ENCODE measurements around the gene GABRG3. TPM values are rescaled to one million over a fixed set of nuclear protein-coding genes. Genes with fewer than 3 reads are reported as not detected.

Gene GABRG3
- total and polyA plus RNA-seq, 2 donors (not counting 3 experiments of a cell fraction or from before 2014, with no cell fraction given): not detected

DNA sequence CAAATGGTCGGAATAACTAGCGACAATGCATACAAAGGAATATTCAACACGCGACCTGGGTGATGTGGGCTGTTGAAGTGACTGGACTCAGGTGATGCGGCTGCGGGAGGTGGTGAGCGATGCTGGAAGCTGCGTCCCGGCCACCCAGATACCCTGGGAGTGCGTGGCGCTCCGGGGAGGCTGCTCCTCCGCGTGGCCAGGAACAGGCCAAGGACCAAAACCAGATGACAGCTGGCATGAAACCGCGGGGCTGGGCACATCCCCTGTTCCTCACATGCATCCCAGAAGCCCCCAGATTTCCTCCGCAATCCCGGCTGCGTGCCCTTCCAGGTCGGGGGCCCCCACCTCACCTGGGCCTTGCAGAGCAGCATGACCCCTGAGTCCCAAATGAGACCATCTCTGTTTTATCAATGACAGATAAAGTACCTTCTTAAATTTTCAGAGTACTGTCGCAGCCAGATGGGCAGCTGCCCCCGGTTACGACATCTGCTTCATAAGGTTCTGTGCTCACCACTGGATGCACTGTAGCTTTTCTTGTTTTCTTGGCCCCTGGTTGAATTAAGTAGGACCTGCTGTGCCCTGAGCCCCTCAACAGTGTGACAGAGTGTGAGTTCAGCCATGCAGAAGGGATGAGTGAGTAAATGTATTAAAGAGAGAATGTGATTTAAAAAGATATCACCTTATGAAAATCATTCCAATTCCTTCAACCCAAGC lies 278.2 kb downstream of the GABRG3 start:
- dilution Hi-C loops (cut with MboI; ENCODE audit: extremely low pct_ligation_motif_present, low sequenced_read_pairs): no loop called here
- intact Hi-C loops (cut with micrococcal nuclease): no loop called here
- TF ChIP-seq FOS (IDR thresholded peaks at IDR 0.05; ENCODE audit: borderline replicate concordance, insufficient read depth, low read length): no peak
- TF ChIP-seq POLR2AphosphoS5 (IDR thresholded peaks at IDR 0.05; ENCODE audit: insufficient read depth, low read depth, low read length): no peak
- no peak for TF ChIP-seq JUN (IDR thresholded peaks at IDR 0.05; ENCODE audit: borderline replicate concordance, insufficient read depth, insufficient read length, low read depth)
- TF ChIP-seq POLR2A (IDR thresholded peaks at IDR 0.05; ENCODE audit: low read depth, low read length): no peak
- TF ChIP-seq, protein P1, sequence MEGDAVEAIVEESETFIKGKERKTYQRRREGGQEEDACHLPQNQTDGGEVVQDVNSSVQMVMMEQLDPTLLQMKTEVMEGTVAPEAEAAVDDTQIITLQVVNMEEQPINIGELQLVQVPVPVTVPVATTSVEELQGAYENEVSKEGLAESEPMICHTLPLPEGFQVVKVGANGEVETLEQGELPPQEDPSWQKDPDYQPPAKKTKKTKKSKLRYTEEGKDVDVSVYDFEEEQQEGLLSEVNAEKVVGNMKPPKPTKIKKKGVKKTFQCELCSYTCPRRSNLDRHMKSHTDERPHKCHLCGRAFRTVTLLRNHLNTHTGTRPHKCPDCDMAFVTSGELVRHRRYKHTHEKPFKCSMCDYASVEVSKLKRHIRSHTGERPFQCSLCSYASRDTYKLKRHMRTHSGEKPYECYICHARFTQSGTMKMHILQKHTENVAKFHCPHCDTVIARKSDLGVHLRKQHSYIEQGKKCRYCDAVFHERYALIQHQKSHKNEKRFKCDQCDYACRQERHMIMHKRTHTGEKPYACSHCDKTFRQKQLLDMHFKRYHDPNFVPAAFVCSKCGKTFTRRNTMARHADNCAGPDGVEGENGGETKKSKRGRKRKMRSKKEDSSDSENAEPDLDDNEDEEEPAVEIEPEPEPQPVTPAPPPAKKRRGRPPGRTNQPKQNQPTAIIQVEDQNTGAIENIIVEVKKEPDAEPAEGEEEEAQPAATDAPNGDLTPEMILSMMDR (IDR thresholded peaks at IDR 0.05; ENCODE audit: extremely low read depth in 1 of 2, insufficient read depth in 1 of 2, low read depth in 1 of 2, low read length in 2 of 2): no peak
- no peak for TF ChIP-seq GATA2 (IDR thresholded peaks at IDR 0.05; ENCODE audit: insufficient read depth, insufficient read length, low read depth, low read length)
- no peak for TF ChIP-seq MYC (IDR thresholded peaks at IDR 0.05; ENCODE audit: low read depth, low read length)
- no peak for TF ChIP-seq EZH2 (IDR thresholded peaks at IDR 0.05; ENCODE audit: borderline replicate concordance, low read depth, low read length, severe bottlenecking)
- TF ChIP-seq, protein P2, sequence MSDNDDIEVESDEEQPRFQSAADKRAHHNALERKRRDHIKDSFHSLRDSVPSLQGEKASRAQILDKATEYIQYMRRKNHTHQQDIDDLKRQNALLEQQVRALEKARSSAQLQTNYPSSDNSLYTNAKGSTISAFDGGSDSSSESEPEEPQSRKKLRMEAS (IDR thresholded peaks at IDR 0.05; ENCODE audit: insufficient read depth, insufficient read length): no peak
- H3K27ac ChIP-seq (ENCODE audit: insufficient read depth, low read depth, low read length): no peak overlapping the region
- H3K9me3 ChIP-seq (replicated peaks; ENCODE audit: control insufficient read depth, insufficient read depth, low read length): no peaks in the 10 kb centered on the region
- no TSS peak for BruUV-seq (replicated peaks)
- H3K36me3 ChIP-seq (ENCODE audit: control insufficient read depth in 2 of 2, extremely low read depth in 1 of 2, insufficient read depth in 2 of 2, low read length in 2 of 2): no peaks in the 10 kb centered on the region
- no peak overlapping the region for H3K9ac ChIP-seq (replicated peaks; ENCODE audit: extremely low read depth, insufficient read depth, low read length)
- ChIA-PET CTCF (no interaction called here), POLR2A (no interaction called here)
- H3K4me1 ChIP-seq (ENCODE audit: control insufficient read depth, extremely low read depth, insufficient read depth, low read length): no peaks in the 10 kb centered on the region
- H3K4me2 ChIP-seq (ENCODE audit: insufficient read depth, low read length): no peak overlapping the region
- H3K27me3 ChIP-seq (ENCODE audit: control insufficient read depth in 2 of 2, insufficient read depth in 2 of 2, low read length in 2 of 2): no peaks in the 10 kb centered on the region
- H3K9me1 ChIP-seq (replicated peaks; ENCODE audit: control insufficient read depth, extremely low read depth, insufficient read depth, low read length): no peaks in the 10 kb centered on the region
- DNase-seq (ENCODE audit: low read depth, low spot score) (no peak), FAIRE-seq (no peak)
- no peak overlapping the region for H2AFZ ChIP-seq (ENCODE audit: low read depth, low read length)
- no peaks in the 10 kb centered on the region for H3K79me2 ChIP-seq (ENCODE audit: control insufficient read depth, insufficient read depth, low read length)
- H3K4me3 ChIP-seq (replicated peaks in 1 of 3; ENCODE audit: insufficient read depth in 1 of 3, low read depth in 1 of 3, low read length in 3 of 3): no peak overlapping the region
- no peaks in the 10 kb centered on the region for H4K20me1 ChIP-seq (replicated peaks; ENCODE audit: control insufficient read depth, extremely low read depth, insufficient read depth, low read length)

Measured in endothelial cell of umbilical vein (primary cell).